IMR-90 (cell line): Measurements from ENCODE around the gene MSX1.

Source experiments
- FOS ChIP-seq: fragments of 150-350 bp; IDR thresholded peaks from 2 replicates; pipeline ENCODE4 v1.6.1; 2016; ENCODE audit warnings: low read depth, low read length
- MAFK ChIP-seq: IDR thresholded peaks from 2 replicates; pipeline ENCODE4 v1.6.1; 2012; ENCODE audit warnings: low read depth, low read length, improper control_type of control experiment
- POLR2A ChIP-seq: IDR thresholded peaks from 2 replicates; pipeline ENCODE4 v1.6.1; 2012; ENCODE audit warnings: mild to moderate bottlenecking, low read depth, low read length
- RAD21 ChIP-seq: IDR thresholded peaks from 2 replicates; pipeline ENCODE4 v1.6.1; 2012; ENCODE audit warnings: low read length, improper control_type of control experiment
- SMC3 ChIP-seq: fragments of 150-350 bp; IDR thresholded peaks from 2 replicates; pipeline ENCODE4 v1.6.1; 2016; ENCODE audit warnings: low read depth, mild to moderate bottlenecking, antibody characterized with exemption, low read length, moderate library complexity
- TF ChIP-seq, protein P1 (sequence below): conservative IDR thresholded peaks from 2 replicates; pipeline ENCODE4 v1.5.1; 2012; ENCODE audit warnings: mild to moderate bottlenecking, low read depth, low read length, improper control_type of control experiment
- TF ChIP-seq, protein P2 (sequence below): fragments of 150-350 bp; IDR thresholded peaks from 2 replicates; pipeline ENCODE4 v1.6.1; 2017; ENCODE audit warnings: mild to moderate bottlenecking, antibody characterized with exemption, low read length, low read depth

- TF ChIP-seq, protein P1, sequence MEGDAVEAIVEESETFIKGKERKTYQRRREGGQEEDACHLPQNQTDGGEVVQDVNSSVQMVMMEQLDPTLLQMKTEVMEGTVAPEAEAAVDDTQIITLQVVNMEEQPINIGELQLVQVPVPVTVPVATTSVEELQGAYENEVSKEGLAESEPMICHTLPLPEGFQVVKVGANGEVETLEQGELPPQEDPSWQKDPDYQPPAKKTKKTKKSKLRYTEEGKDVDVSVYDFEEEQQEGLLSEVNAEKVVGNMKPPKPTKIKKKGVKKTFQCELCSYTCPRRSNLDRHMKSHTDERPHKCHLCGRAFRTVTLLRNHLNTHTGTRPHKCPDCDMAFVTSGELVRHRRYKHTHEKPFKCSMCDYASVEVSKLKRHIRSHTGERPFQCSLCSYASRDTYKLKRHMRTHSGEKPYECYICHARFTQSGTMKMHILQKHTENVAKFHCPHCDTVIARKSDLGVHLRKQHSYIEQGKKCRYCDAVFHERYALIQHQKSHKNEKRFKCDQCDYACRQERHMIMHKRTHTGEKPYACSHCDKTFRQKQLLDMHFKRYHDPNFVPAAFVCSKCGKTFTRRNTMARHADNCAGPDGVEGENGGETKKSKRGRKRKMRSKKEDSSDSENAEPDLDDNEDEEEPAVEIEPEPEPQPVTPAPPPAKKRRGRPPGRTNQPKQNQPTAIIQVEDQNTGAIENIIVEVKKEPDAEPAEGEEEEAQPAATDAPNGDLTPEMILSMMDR: no peak
- TF ChIP-seq RAD21 (no peak), POLR2A (no peak), MAFK (no peak), SMC3 (no peak), FOS (no peak)
- TF ChIP-seq, protein P2, sequence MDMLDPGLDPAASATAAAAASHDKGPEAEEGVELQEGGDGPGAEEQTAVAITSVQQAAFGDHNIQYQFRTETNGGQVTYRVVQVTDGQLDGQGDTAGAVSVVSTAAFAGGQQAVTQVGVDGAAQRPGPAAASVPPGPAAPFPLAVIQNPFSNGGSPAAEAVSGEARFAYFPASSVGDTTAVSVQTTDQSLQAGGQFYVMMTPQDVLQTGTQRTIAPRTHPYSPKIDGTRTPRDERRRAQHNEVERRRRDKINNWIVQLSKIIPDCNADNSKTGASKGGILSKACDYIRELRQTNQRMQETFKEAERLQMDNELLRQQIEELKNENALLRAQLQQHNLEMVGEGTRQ: no peak
Measured at GRCh38 chr4:4857809-4858508, 1.5 kb upstream of the MSX1 start.
